Endometrium (tissue), 2 donors: ENCODE results near the gene GPAT2.
A peak's percentile ranks its signal among the peaks of the same experiment; 100 is the strongest.
"Not testable (repeated sequence)": the region's sequence is repeated elsewhere in the genome, so short reads cannot be mapped to it uniquely, and the experiment has no call there.

Source experiments
- FAIRE-seq: peaks from 2 replicates; lab custom pipeline; 2012; peaks lifted over from hg19 to GRCh38; lab: Jason Lieb, UNC
- donor health status: control.
- donor health status: control.

The GPAT2 gene

GRCh38 chr2:96064760-96065159 lies 30.0 kb upstream of the GPAT2 start:
- FAIRE-seq: not testable (repeated sequence)

- FAIRE-seq: not testable (repeated sequence)
Observed at GRCh38 chr2:96064047-96064675, 29.4 kb upstream of the GPAT2 start.

GRCh38 chr2:96063116-96063899 lies 28.6 kb upstream of the GPAT2 start:
- FAIRE-seq: not testable (repeated sequence)

GRCh38 chr2:96062483-96062882 lies 27.8 kb upstream of the GPAT2 start:
- FAIRE-seq: not testable (repeated sequence)

GRCh38 chr2:96061901-96062300 lies 27.2 kb upstream of the GPAT2 start:
- FAIRE-seq: not testable (repeated sequence)

- not testable (repeated sequence) for FAIRE-seq
Observed at GRCh38 chr2:96061197-96061817, 26.6 kb upstream of the GPAT2 start.

- FAIRE-seq: not testable (repeated sequence)
Observed at GRCh38 chr2:96060325-96060724, 25.6 kb upstream of the GPAT2 start.

GRCh38 chr2:96059443-96059842 lies 24.7 kb upstream of the GPAT2 start:
- not testable (repeated sequence) for FAIRE-seq

GRCh38 chr2:96055830-96056229 lies 21.1 kb upstream of the GPAT2 start:
- not testable (repeated sequence) for FAIRE-seq

- FAIRE-seq: not testable (repeated sequence)
Observed at GRCh38 chr2:96054537-96054936, 19.8 kb upstream of the GPAT2 start.

GRCh38 chr2:96053385-96053784 lies 18.7 kb upstream of the GPAT2 start:
- FAIRE-seq: not testable (repeated sequence)

- FAIRE-seq: not testable (repeated sequence)
Observed at GRCh38 chr2:96052632-96053031, 17.9 kb upstream of the GPAT2 start.

GRCh38 chr2:96049917-96050262 lies 15.2 kb upstream of the GPAT2 start:
- FAIRE-seq: not testable (repeated sequence)

GRCh38 chr2:96049049-96049916 lies 14.6 kb upstream of the GPAT2 start:
- FAIRE-seq: not testable (repeated sequence)

- not testable (repeated sequence) for FAIRE-seq
Observed at GRCh38 chr2:96035554-96035953, 838 bp upstream of the GPAT2 start.

- FAIRE-seq: peak; percentile 81
Observed at GRCh38 chr2:96033997-96034396, 719 bp downstream of the GPAT2 start.

GRCh38 chr2:96027725-96028325 lies 6.9 kb downstream of the GPAT2 start:
- not testable (repeated sequence) for FAIRE-seq

- not testable (repeated sequence) for FAIRE-seq
Observed at GRCh38 chr2:96025755-96026154, 9.0 kb downstream of the GPAT2 start.

GRCh38 chr2:96025194-96025492 lies 9.6 kb downstream of the GPAT2 start:
- FAIRE-seq: no peak

GRCh38 chr2:96024336-96025193 lies 10.2 kb downstream of the GPAT2 start:
- FAIRE-seq: no peak

GRCh38 chr2:96023701-96024100 lies 11.0 kb downstream of the GPAT2 start:
- not testable (repeated sequence) for FAIRE-seq
